Measurements from ENCODE around the gene EPHX1. TPM values are rescaled to one million over a fixed set of nuclear protein-coding genes. Genes with fewer than 3 reads are reported as not detected.

Gene EPHX1
- total RNA-seq, 1 experiment from 2014 or later, result 54.6 TPM

DNA sequence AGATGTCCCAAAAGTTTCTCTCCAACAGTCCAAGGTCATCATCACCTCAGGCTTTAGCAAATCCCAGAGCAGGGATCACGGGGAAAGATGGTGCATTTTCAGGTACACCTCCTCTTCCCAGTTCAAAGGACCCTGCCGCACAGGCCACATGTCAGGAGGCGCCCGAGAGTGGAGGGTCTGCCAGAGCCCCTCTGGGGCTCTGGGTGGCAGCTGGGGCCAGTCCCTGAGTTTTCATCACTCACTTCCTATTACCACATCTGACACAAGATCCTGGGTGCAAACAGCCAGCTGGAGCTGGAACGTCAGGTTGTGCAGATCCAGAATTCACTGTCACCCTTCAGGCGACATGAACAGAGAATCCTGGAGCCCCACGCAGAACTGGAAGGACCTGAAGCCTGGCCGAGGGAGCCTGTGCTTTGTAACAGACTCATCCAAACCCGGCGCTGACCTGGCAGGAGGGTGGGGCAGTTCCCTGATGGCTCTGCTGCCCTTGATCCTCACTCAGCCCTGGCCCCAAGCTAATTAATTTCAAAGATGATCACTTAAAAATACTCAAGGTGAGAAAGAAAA lies 63.4 kb downstream of the EPHX1 start:
- DNase-seq (no peak), ATAC-seq (no peak)
- H3K4me2 ChIP-seq (ENCODE audit: low read length), result peak overlapping the region; percentile 68; the same call in 1 of the 2 replicates
- peak overlapping the region; percentile 92 for H3K27ac ChIP-seq (ENCODE audit: low read length)
- H2AFZ ChIP-seq (ENCODE audit: low read length), result no peak overlapping the region
- TF ChIP-seq EZH2 (IDR thresholded peaks at IDR 0.05; ENCODE audit: low read length, unreplicated experiment), result no peak
- TF ChIP-seq, protein P1, sequence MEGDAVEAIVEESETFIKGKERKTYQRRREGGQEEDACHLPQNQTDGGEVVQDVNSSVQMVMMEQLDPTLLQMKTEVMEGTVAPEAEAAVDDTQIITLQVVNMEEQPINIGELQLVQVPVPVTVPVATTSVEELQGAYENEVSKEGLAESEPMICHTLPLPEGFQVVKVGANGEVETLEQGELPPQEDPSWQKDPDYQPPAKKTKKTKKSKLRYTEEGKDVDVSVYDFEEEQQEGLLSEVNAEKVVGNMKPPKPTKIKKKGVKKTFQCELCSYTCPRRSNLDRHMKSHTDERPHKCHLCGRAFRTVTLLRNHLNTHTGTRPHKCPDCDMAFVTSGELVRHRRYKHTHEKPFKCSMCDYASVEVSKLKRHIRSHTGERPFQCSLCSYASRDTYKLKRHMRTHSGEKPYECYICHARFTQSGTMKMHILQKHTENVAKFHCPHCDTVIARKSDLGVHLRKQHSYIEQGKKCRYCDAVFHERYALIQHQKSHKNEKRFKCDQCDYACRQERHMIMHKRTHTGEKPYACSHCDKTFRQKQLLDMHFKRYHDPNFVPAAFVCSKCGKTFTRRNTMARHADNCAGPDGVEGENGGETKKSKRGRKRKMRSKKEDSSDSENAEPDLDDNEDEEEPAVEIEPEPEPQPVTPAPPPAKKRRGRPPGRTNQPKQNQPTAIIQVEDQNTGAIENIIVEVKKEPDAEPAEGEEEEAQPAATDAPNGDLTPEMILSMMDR (conservative IDR thresholded peaks at IDR 0.05; ENCODE audit: low read depth, low read length), result no peak
- no peak for TF ChIP-seq EZH2phosphoT487 (IDR thresholded peaks at IDR 0.05; ENCODE audit: borderline replicate concordance, low read length)
- peaks cover 17% of the 10 kb centered on the region for H3F3A ChIP-seq (ENCODE audit: low read length, unreplicated experiment)
- intact Hi-C loops (cut with micrococcal nuclease), result no loop called here
- no peak overlapping the region for H3K4me3 ChIP-seq (ENCODE audit: low read length)
- H4K20me1 ChIP-seq (ENCODE audit: low read length), result peaks cover 19% of the 10 kb centered on the region; the same call in 1 of the 2 replicates
- peaks cover 42% of the 10 kb centered on the region for H3K36me3 ChIP-seq (ENCODE audit: low read depth, low read length)
- no peak overlapping the region for H3K9ac ChIP-seq (ENCODE audit: low read length)
- CTCF ChIA-PET, result no interaction called here
- H3K9me3 ChIP-seq (ENCODE audit: low read length), result no peaks in the 10 kb centered on the region
- H3K79me2 ChIP-seq (ENCODE audit: low read length), result peaks cover 52% of the 10 kb centered on the region
- H3K4me1 ChIP-seq (ENCODE audit: insufficient read depth, low read length), result peaks cover 79% of the 10 kb centered on the region
- POLR2A ChIA-PET (ENCODE audit: unreplicated experiment), result interaction anchor here (0.6 kb wide), 1 partner anchor 96 kb away, joined by 3 read pairs; the partner anchor contains the start of gene SRP9
- H3K9me2 ChIP-seq (replicated peaks; ENCODE audit: low read length), result no peaks in the 10 kb centered on the region
- BruUV-seq (replicated peaks), result no TSS peak
- H3K27me3 ChIP-seq (ENCODE audit: low read length), result no peaks in the 10 kb centered on the region

DNA sequence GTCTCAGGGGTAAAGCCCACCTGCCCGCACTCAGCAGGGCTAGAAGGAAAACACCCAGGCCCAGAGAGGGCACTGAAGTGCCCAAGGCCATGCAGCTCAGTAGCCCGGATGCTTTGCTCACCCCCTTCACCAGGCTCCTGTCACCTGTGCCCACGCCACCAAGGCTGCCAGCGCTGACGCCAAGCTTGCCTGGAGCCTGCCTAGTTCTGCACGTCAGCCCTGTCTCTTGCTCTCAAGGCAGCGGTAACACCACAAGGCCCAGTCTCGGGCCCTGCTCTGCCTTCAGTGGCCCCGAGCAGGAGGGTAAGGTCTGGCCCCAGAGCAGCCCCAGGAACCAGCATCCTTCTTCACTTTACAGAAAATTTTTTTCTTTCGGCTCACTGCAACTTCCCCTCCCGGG lies 64.5 kb downstream of the EPHX1 start:
- peak overlapping the region; percentile 94 for H3K27ac ChIP-seq (ENCODE audit: low read length)
- ChIA-PET CTCF (no interaction called here), POLR2A (ENCODE audit: unreplicated experiment) (no interaction called here)
- intact Hi-C loops (cut with micrococcal nuclease), result no loop called here
- H3K9me2 ChIP-seq (replicated peaks; ENCODE audit: low read length), result no peaks in the 10 kb centered on the region
- H3K9me3 ChIP-seq (ENCODE audit: low read length), result no peaks in the 10 kb centered on the region
- peaks cover 89% of the 10 kb centered on the region for H3K4me1 ChIP-seq (ENCODE audit: insufficient read depth, low read length)
- no peak overlapping the region for H2AFZ ChIP-seq (ENCODE audit: low read length)
- H3K36me3 ChIP-seq (ENCODE audit: low read depth, low read length), result peaks cover 40% of the 10 kb centered on the region
- TF ChIP-seq, protein P1 (conservative IDR thresholded peaks at IDR 0.05; ENCODE audit: low read depth, low read length), result no peak
- TF ChIP-seq EZH2 (IDR thresholded peaks at IDR 0.05; ENCODE audit: low read length, unreplicated experiment), result no peak
- TF ChIP-seq EZH2phosphoT487 (IDR thresholded peaks at IDR 0.05; ENCODE audit: borderline replicate concordance, low read length), result no peak
- no peak for DNase-seq
- peaks cover 17% of the 10 kb centered on the region for H3F3A ChIP-seq (ENCODE audit: low read length, unreplicated experiment)
- peak overlapping the region; percentile 79 for H3K4me2 ChIP-seq (ENCODE audit: low read length)
- peaks cover 19% of the 10 kb centered on the region; the same call in 1 of the 2 replicates for H4K20me1 ChIP-seq (ENCODE audit: low read length)
- H3K4me3 ChIP-seq (ENCODE audit: low read length), result no peak overlapping the region
- ATAC-seq, result no peak
- BruUV-seq (replicated peaks), result no TSS peak
- peaks cover 63% of the 10 kb centered on the region for H3K79me2 ChIP-seq (ENCODE audit: low read length)
- peak overlapping the region; percentile 55; the same call in 1 of the 2 replicates for H3K9ac ChIP-seq (ENCODE audit: low read length)
- H3K27me3 ChIP-seq (ENCODE audit: low read length), result no peaks in the 10 kb centered on the region
